NCI-H748 treated with DMSO at 0.1 percent for 48 hours (cell line): Measurements from ENCODE around the gene C12orf75.
A peak's percentile ranks its signal among the peaks of the same experiment; 100 is the strongest.
"Not testable (repeated sequence)": the region's sequence is repeated elsewhere in the genome, so short reads cannot be mapped to it uniquely, and the experiment has no call there.

Experiments
- DNase-seq: peaks from one replicate; lab custom pipeline; 2025; lab: John Stamatoyannopoulos, UW

Gene C12orf75

GRCh38 chr12:105377077-105377476 lies 46.6 kb downstream of the C12orf75 start:
- no peak for DNase-seq

- peak; percentile 32 for DNase-seq
Measured at GRCh38 chr12:105378911-105379310, 48.4 kb downstream of the C12orf75 start.

GRCh38 chr12:105382771-105383622 lies 52.5 kb downstream of the C12orf75 start:
- DNase-seq: peak; percentile 69

DNA sequence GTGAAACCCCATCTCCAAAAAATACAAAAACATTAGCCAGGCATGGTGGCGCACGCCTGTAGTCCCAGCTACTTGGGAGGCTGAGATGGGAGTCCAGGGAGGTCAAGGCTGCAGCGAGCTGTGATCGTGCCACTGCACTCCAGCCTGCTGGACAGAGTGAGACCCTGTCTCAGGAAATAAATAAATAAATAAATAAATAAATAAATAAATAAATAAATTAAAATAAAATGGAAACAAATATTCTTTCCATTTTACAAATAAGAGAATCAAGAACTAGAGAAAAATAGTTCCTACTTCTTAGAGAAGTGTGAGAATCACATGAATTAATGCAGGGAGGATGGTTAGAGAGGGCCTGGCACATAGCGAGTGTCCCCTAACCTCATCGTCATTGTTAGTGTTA lies 53.7 kb downstream of the C12orf75 start:
- no peak for DNase-seq

GRCh38 chr12:105384916-105385535 lies 54.5 kb downstream of the C12orf75 start:
- DNase-seq: no peak

DNA sequence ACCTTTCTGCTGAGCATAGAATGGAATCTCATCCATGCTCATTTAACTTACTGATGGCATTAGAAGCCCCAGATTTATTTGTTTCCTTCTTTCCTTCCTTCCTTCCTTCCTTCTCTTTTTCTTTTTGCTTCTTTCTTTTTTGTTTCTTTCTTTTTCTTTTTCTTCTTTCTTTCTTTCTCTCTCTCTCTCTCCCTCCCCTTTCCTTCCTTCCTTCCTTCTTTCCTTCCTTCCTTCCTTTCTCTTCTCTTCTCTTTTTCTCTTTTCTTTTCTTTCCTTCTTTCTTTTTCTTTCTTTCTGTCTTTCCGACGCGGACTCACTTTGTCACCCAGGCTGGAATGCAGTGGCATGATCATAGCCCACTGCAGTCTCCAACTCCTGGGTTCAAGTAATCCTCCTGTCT lies 55.9 kb downstream of the C12orf75 start:
- no peak for DNase-seq

DNA sequence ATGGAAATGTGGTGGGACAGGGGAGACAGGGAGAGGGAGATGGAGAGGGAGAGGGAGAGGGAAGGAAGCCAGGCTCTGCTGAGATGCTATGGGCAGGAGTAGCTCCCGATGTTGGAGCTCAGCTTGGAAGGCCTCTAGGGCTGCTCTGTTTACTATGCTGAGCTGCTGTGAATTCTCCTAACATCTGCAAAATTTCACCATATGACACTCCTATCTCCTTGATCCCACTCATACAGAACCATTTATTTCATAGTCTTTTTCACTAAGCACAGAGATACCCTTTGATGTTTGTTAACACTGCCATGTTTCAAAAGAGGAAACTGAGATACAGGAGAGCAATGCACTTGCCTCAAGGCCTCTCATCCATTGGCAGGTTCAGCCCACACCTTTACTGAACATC lies 60.7 kb downstream of the C12orf75 start:
- DNase-seq: no peak

- no peak for DNase-seq
Measured at GRCh38 chr12:105393587-105393986, 63.1 kb downstream of the C12orf75 start.

DNA sequence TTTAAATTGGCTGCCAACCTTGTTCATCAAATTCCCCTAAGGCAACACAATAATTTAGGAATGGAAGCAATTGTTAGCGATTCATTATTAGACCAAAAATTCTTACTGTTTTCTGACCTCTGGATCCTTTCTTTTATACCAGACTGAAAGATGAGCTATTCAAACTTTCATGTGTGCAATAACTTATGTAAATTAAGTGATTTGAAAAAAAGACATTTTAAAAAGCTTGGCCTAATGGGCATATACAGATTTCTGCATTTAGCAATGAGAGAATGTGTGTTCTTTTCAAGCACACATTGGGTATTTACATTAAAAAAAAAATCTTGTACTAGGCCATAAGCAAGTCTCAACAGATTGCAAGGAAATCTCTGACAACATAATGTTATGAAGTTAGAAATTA lies 65.5 kb downstream of the C12orf75 start:
- no peak for DNase-seq

GRCh38 chr12:105396983-105397382 lies 66.5 kb downstream of the C12orf75 start:
- no peak for DNase-seq

GRCh38 chr12:105398930-105399329 lies 68.4 kb downstream of the C12orf75 start:
- DNase-seq: no peak

GRCh38 chr12:105399428-105400081 lies 69.1 kb downstream of the C12orf75 start:
- DNase-seq: no peak

GRCh38 chr12:105400227-105400626 lies 69.7 kb downstream of the C12orf75 start:
- DNase-seq: no peak

DNA sequence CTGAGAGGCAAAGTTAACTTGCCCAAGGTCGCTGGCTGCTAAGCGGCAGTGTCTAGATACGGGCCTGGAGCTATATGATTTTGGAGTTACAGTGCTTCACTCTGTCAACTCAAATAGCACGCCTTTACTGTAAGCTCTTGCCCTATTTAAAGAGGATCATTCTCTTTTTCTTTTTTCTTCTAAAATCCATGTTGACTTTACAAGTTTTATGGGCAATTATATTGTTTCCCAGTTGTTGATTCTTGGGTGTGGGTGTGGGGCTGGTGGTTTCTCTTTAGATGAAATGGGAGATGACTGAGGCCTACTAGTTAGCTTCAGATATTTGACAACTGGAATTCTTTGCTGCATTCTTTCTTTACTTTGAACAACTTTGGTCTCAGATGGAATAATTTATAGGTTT lies 70.7 kb downstream of the C12orf75 start:
- no peak for DNase-seq

DNA sequence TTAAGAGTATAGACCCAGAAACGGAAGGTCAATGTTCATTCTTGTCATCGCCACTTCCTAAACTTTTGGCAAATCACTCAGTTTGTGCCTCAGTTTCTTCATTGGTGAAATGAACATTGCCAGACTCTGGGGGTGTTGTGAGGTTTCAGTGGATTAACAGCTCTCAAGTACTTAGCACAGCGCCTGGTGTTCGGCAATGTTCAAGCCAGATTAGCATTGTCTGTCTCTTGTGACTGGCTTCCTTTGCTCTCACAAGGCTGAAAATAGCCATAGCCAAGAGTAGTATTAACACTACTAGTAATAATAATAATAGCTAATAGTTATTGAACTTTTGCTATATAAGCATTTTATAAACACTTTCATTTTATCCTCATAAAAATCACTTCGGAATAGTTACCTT lies 71.9 kb downstream of the C12orf75 start:
- DNase-seq: no peak

GRCh38 chr12:105403095-105403494 lies 72.6 kb downstream of the C12orf75 start:
- DNase-seq: no peak

- not testable (repeated sequence) for DNase-seq
Measured at GRCh38 chr12:105404134-105404533, 73.6 kb downstream of the C12orf75 start.

- no peak for DNase-seq
Measured at GRCh38 chr12:105406497-105406896, 76.0 kb downstream of the C12orf75 start.

GRCh38 chr12:105409279-105409678 lies 78.8 kb downstream of the C12orf75 start:
- DNase-seq: no peak

DNA sequence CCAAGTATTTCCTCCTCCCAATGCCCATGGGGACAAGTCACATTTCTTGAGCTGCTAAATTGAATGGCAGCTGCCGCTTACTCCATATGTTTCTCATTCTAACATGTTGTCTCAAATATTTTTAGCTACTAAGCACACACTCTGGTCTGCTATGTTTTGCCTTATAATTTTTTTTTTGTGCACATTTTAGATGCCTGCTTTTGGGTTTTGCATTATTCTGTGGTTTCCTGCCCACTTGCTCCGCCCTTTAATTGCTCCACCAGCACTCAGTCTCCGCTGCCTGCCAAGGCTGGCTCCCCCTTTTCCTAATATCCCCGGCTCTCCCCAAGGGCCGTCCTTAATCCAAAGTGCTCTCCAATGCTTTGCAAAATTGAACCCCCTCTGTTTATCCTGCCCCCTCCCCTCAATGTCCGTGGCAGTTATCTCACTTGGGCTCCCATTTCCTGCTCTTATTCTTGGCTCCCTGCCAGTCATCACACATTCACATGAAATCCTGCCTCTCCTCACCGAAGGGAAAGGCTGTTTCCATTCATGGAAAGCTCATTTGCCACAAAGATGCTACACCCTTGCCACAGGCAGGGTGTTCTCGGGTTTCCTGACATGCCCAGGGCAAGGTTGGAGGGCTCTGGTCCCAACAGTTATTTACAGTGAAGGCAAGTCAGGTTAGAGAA lies 79.4 kb downstream of the C12orf75 start:
- DNase-seq: peak; percentile 97

DNA sequence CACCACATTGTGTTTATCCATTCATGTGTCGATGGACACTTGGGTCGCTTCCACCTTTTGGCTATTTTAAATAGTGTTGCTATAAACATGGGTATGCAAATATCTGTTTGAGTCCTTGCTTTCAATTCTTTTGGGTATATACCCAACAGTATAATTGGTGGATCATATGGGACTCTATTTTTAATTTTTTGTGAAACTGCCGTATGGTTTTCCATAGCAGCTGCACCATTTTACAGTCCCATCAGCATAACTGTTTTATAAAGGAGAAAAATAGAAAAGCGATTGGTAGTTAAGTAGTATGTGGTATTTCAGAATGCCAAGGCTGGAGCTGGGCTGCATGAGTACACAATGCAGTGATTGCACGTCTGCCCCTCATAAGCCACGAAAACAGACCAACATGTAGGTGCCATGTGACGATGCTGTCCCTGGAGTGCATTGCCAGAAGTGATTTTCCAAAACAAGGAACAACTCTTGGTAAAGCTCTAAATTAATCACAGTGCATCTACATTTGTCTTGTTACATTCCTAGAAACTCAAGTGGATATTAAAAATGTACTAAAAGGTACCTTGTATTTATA lies 83.5 kb downstream of the C12orf75 start:
- DNase-seq: no peak

GRCh38 chr12:105417732-105418131 lies 87.2 kb downstream of the C12orf75 start:
- no peak for DNase-seq
